ENCODE results near the gene C6orf89. TPM values are rescaled to one million over a fixed set of nuclear protein-coding genes. Genes with fewer than 3 reads are reported as not detected.

C6orf89 gene
- total RNA-seq, 1 donor from 2014 or later: 76.4 TPM

DNA sequence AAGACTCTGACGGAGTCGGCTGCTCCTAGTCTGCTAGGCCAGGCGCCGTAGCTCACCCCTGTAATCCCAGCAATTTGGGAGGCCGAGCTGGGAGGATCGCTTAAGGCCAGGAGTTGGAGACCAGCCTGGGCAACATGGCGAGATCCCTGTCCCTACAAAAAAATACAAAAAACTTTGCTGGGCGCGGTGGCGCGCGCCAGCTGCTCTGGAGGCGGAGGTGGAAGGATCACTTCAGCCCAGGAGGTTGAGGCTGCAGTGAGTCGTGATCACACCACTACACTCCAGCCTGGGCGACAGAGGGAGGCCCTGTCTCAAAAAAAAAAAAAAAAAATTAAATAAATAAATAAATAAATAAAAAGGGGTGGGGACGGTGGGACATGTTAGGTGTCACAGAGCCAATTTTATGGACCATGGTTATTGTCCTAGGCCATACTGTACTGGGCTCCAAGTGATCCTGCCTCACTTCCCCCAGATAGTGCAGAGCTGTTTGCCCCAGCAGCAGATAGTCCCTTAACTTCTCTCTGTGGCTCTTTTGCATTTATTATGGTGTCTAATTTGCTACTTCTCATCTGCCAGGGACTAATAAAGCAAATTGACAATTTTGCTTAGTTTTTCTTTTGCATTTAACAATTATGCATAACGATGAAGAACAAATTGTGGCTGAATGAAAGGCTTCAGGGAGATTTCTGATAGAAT, 74.0 kb downstream of the C6orf89 start:
- no peak for DNase-seq
- no peak overlapping the region for H3K4me3 ChIP-seq
- H3K27ac ChIP-seq (replicated peaks): peak overlapping the region; percentile 76
- H3K4me1 ChIP-seq: peaks cover 55% of the 10 kb centered on the region
- intact Hi-C loops (cut with micrococcal nuclease): no loop called here
- H3K27me3 ChIP-seq (ENCODE audit: low read depth): no peaks in the 10 kb centered on the region
- no peaks in the 10 kb centered on the region for H3K9me3 ChIP-seq (replicated peaks)
- no peaks in the 10 kb centered on the region for H3K36me3 ChIP-seq
- TF ChIP-seq, protein P1, sequence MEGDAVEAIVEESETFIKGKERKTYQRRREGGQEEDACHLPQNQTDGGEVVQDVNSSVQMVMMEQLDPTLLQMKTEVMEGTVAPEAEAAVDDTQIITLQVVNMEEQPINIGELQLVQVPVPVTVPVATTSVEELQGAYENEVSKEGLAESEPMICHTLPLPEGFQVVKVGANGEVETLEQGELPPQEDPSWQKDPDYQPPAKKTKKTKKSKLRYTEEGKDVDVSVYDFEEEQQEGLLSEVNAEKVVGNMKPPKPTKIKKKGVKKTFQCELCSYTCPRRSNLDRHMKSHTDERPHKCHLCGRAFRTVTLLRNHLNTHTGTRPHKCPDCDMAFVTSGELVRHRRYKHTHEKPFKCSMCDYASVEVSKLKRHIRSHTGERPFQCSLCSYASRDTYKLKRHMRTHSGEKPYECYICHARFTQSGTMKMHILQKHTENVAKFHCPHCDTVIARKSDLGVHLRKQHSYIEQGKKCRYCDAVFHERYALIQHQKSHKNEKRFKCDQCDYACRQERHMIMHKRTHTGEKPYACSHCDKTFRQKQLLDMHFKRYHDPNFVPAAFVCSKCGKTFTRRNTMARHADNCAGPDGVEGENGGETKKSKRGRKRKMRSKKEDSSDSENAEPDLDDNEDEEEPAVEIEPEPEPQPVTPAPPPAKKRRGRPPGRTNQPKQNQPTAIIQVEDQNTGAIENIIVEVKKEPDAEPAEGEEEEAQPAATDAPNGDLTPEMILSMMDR (IDR thresholded peaks at IDR 0.05; ENCODE audit: borderline replicate concordance): no peak

DNA sequence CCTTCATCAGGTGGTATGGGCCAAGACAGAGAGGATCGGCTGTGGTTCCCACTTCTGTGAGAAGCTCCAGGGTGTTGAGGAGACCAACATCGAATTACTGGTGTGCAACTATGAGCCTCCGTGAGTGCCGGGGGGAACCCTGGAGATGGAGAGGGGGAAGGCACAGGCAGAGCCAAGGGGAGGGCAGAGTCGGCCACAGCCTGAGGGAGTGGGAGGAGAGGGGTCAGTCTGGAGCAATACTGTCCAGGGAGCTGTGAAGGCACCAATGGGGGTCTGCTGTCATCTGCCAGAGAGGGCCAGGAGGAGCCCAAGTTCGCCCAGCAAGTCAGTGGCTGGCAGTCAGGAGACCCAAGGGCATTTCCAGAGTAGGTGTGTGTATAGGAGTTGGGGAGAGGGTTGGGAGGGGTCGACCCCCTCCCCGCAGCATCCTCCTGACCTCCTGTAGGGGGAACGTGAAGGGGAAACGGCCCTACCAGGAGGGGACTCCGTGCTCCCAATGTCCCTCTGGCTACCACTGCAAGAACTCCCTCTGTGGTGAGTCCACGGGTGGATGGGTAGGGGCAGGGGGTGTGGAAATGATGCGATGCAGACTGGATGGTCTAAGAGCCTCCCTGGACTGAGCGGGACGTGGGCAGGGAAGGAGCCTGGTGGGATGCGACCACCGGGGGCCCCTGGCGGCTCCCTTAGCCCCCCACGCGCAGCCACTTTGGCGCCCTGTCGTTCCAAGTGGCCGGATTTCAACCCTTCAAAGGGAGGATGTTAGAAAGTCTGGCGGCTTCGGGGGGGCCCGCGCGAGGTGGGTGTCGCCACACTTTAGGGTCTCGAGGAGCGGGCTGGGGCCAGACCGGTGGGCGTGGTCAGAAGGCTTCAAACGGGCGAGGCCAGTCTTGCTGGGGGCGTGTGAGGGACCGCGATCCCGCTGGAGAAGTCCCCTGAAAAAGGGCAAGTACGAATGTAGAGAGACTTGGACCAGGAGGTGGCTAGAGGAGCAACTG, 76.0 kb downstream of the C6orf89 start:
- TF ChIP-seq, protein P1 (IDR thresholded peaks at IDR 0.05; ENCODE audit: borderline replicate concordance): no peak
- Histone ChIP-seq H3K27ac (replicated peaks) (peak overlapping the region; percentile 76), H3K4me1 (peaks cover 48% of the 10 kb centered on the region), H3K4me3 (no peak overlapping the region), H3K27me3 (ENCODE audit: low read depth) (no peaks in the 10 kb centered on the region), H3K9me3 (replicated peaks) (no peaks in the 10 kb centered on the region), H3K36me3 (peaks cover 2% of the 10 kb centered on the region)
- intact Hi-C loops (cut with micrococcal nuclease): no loop called here
- no peak for DNase-seq

DNA sequence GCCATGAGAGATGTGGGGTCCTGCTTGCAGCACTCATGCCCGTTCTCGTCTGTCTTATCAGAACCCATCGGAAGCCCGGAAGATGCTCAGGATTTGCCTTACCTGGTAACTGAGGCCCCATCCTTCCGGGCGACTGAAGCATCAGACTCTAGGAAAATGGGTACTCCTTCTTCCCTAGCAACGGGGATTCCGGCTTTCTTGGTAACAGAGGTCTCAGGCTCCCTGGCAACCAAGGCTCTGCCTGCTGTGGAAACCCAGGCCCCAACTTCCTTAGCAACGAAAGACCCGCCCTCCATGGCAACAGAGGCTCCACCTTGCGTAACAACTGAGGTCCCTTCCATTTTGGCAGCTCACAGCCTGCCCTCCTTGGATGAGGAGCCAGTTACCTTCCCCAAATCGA, 77.1 kb downstream of the C6orf89 start:
- intact Hi-C loops (cut with micrococcal nuclease): no loop called here
- H3K4me3 ChIP-seq: no peak overlapping the region
- peak; percentile 73 for DNase-seq
- H3K27me3 ChIP-seq (ENCODE audit: low read depth): no peaks in the 10 kb centered on the region
- TF ChIP-seq, protein P1 (IDR thresholded peaks at IDR 0.05; ENCODE audit: borderline replicate concordance): no peak
- peaks cover 60% of the 10 kb centered on the region for H3K4me1 ChIP-seq
- no peak overlapping the region for H3K27ac ChIP-seq (replicated peaks)
- H3K36me3 ChIP-seq: peaks cover 12% of the 10 kb centered on the region
- H3K9me3 ChIP-seq (replicated peaks): no peaks in the 10 kb centered on the region

DNA sequence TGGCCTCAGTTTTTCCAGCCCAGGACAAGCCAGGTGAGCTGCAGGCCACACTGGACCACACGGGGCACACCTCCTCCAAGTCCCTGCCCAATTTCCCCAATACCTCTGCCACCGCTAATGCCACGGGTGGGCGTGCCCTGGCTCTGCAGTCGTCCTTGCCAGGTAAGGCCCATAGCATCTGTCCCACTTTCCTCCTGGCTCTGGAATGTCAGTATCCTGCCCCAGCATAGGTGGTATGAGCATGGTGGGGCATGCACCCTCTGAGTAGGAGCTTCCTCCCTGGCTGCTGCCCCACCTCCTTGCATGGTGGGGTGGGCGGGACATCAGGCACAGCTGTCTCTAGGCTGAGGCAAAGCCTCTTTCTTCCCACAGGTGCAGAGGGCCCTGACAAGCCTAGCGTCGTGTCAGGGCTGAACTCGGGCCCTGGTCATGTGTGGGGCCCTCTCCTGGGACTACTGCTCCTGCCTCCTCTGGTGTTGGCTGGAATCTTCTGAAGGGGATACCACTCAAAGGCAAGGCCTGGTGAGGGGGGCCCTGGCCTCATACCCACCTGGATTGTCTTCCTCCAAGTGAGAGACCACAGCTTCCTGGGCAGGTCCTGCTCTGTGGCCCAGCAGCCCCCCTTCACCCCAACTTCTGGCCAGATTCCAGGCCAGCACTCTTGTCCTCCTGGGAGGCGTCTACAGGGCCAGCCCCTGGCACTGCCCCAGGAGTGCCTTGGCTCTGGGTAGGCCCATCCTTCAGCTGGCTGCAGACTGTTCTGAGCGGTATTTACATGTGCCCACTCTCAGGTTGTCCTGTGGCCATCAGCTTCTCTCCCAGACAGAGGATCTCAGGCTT, 77.9 kb downstream of the C6orf89 start:
- Histone ChIP-seq H3K36me3 (peaks cover 20% of the 10 kb centered on the region), H3K27ac (replicated peaks) (peak overlapping the region; percentile 41), H3K4me1 (peaks cover 68% of the 10 kb centered on the region), H3K9me3 (replicated peaks) (no peaks in the 10 kb centered on the region), H3K4me3 (no peak overlapping the region), H3K27me3 (ENCODE audit: low read depth) (no peaks in the 10 kb centered on the region)
- no peak for DNase-seq
- TF ChIP-seq, protein P1 (IDR thresholded peaks at IDR 0.05; ENCODE audit: borderline replicate concordance): no peak
- intact Hi-C loops (cut with micrococcal nuclease): no loop called here

DNA sequence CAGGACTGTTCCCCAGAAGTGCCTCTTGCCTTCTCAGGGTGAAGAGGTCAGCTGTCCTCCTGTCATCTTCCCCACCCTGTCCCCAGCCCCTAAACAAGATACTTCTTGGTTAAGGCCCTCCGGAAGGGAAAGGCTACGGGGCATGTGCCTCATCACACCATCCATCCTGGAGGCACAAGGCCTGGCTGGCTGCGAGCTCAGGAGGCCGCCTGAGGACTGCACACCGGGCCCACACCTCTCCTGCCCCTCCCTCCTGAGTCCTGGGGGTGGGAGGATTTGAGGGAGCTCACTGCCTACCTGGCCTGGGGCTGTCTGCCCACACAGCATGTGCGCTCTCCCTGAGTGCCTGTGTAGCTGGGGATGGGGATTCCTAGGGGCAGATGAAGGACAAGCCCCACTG, 78.6 kb downstream of the C6orf89 start:
- peaks cover 27% of the 10 kb centered on the region for H3K36me3 ChIP-seq
- H3K27ac ChIP-seq (replicated peaks): peak overlapping the region; percentile 41
- intact Hi-C loops (cut with micrococcal nuclease): no loop called here
- H3K27me3 ChIP-seq (ENCODE audit: low read depth): no peaks in the 10 kb centered on the region
- no peak overlapping the region for H3K4me3 ChIP-seq
- H3K4me1 ChIP-seq: peaks cover 70% of the 10 kb centered on the region
- TF ChIP-seq, protein P1 (IDR thresholded peaks at IDR 0.05; ENCODE audit: borderline replicate concordance): no peak
- no peaks in the 10 kb centered on the region for H3K9me3 ChIP-seq (replicated peaks)
- no peak for DNase-seq
